ENCODE results near the gene FAM200B. TPM values are rescaled to one million over a fixed set of nuclear protein-coding genes. Genes with fewer than 3 reads are reported as not detected.

FAM200B gene
- total RNA-seq, 6 experiments from 2014 or later = 11.8 to 20.9 (median 16.7) TPM

DNA sequence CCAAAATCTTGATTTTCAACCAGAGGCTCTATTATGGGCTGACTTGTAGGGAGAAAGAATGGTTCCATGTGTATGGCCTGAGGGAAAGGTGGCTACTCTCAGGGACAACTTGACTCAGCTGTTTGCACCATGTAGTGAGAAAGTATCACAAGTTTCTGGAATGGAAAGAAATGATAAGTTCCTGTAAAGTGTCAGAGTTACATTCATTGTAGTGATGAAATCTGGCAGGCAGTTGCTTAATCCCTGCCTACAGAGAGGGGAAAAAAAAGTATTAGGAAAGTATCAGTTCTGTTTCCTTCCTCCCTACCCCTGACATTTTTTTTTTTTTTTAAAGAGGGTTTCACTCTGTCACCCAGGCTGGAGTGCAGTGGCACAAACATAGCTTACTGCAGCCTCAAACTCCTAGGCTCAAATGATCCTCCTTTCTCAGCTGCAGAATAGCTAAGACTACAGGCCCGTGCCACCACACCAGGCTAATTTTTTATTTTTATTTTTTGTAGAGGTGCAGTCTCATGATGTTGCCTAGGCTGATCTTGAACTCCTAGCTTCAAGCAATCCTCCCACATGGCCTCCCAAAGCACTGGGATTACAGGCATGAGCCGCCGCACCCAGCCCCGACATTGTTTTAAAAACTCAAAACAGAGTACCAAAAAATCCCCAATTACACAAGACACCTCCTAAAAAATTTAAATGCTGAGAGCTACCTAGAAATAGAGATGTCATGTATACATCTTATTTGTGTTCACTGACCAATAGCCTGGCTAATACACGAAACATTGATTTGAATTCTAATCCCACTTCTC is 21.7 kb upstream of the FAM200B start:
- peak; percentile 68 for TF ChIP-seq POLR2A (IDR thresholded peaks at IDR 0.05)
- TF ChIP-seq, protein P1, sequence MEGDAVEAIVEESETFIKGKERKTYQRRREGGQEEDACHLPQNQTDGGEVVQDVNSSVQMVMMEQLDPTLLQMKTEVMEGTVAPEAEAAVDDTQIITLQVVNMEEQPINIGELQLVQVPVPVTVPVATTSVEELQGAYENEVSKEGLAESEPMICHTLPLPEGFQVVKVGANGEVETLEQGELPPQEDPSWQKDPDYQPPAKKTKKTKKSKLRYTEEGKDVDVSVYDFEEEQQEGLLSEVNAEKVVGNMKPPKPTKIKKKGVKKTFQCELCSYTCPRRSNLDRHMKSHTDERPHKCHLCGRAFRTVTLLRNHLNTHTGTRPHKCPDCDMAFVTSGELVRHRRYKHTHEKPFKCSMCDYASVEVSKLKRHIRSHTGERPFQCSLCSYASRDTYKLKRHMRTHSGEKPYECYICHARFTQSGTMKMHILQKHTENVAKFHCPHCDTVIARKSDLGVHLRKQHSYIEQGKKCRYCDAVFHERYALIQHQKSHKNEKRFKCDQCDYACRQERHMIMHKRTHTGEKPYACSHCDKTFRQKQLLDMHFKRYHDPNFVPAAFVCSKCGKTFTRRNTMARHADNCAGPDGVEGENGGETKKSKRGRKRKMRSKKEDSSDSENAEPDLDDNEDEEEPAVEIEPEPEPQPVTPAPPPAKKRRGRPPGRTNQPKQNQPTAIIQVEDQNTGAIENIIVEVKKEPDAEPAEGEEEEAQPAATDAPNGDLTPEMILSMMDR (IDR thresholded peaks at IDR 0.05) = no peak
- no peak for DNase-seq
- ATAC-seq = peak; percentile 24 to 61 (median 44)
- intact Hi-C loops (cut with DNase I) = no loop called here
- WGBS (ENCODE audit: insufficient coverage, low coverage, low lambda C conversion rate, missing lambda C conversion rate) = 86% methylated on average over 5 of the region's 5 CpGs
- Histone ChIP-seq H3K9me3 (no peaks in the 10 kb centered on the region), H3K4me3 (no peak overlapping the region), H3K27me3 (no peaks in the 10 kb centered on the region), H3K4me1 (peaks cover 0 to 14% (median 0%) of the 10 kb centered on the region in 4 donors), H3K36me3 (no peaks in the 10 kb centered on the region), H3K27ac (peak overlapping the region in 2 of 3 donors; percentile 44 to 59)

DNA sequence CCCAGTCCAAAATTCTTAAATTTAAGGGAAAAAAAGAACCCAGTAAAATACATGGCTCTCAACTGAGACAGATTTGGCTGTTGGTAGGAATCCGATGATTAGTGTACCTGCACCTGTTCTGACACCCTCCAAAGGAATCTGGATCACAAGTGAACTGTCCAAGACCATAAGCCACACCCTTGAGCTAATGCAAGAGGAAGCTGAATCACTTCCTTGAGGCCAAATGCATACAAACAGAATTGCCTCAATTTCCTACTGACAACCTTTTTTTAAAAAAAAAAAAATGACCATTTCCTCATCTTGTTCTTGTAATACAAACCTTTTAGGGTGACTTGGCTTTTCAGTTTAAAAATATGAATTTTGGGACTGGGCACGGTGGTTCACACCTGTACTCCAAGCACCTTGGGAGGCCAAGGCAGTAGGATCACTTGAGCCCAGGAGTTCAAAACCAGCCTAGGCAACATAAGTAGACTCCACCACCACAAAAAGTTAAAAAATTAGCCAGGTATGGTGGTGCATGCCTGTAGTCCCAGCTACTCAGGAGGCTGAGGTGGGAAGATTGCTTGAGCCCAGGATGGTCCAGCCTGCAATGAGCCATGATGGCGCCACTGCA is 15.8 kb upstream of the FAM200B start:
- 72% methylated on average over 3 of the region's 3 CpGs for WGBS (ENCODE audit: insufficient coverage, low coverage, low lambda C conversion rate, missing lambda C conversion rate)
- H3K4me1 ChIP-seq = no peaks in the 10 kb centered on the region
- no peaks in the 10 kb centered on the region for H3K36me3 ChIP-seq
- ATAC-seq = peak; percentile 44 to 78 (median 68)
- no peak for DNase-seq
- H3K27ac ChIP-seq = peak overlapping the region in 1 of 3 donors; percentile 30
- TF ChIP-seq POLR2A (IDR thresholded peaks at IDR 0.05) = no peak
- TF ChIP-seq, protein P1 (IDR thresholded peaks at IDR 0.05) = no peak
- no peaks in the 10 kb centered on the region for H3K27me3 ChIP-seq
- H3K4me3 ChIP-seq = no peak overlapping the region
- intact Hi-C loops (cut with DNase I) = no loop called here
- no peaks in the 10 kb centered on the region for H3K9me3 ChIP-seq

DNA sequence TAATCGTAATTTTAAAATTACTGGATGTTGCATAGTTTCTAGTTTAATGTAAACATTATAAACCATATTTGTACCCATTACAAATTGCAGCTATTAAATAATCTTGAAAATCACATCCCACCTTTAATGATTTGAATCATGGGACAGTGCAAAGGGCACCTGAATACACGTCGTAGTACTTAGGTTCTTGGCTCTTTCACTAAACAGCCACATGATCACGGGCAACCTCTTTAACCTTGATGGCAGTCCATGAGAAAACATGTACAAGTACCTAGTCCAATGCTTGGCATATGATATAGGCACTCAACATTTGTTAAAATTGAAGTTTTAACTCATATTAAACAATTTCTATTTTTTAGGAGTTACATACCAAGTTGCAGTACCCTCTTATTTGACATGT is 14.6 kb upstream of the FAM200B start:
- no peaks in the 10 kb centered on the region for H3K36me3 ChIP-seq
- 51% methylated on average over 4 of the region's 4 CpGs for WGBS (ENCODE audit: insufficient coverage, low coverage, low lambda C conversion rate, missing lambda C conversion rate)
- H3K4me3 ChIP-seq = no peak overlapping the region
- no peak overlapping the region for H3K27ac ChIP-seq
- ATAC-seq = peak in 2 of 4 donors; percentile 51 to 65
- TF ChIP-seq, protein P1 (IDR thresholded peaks at IDR 0.05) = no peak
- no peak for TF ChIP-seq POLR2A (IDR thresholded peaks at IDR 0.05)
- no peaks in the 10 kb centered on the region for H3K9me3 ChIP-seq
- intact Hi-C loops (cut with DNase I) = no loop called here
- no peaks in the 10 kb centered on the region for H3K4me1 ChIP-seq
- no peak for DNase-seq
- no peaks in the 10 kb centered on the region for H3K27me3 ChIP-seq

DNA sequence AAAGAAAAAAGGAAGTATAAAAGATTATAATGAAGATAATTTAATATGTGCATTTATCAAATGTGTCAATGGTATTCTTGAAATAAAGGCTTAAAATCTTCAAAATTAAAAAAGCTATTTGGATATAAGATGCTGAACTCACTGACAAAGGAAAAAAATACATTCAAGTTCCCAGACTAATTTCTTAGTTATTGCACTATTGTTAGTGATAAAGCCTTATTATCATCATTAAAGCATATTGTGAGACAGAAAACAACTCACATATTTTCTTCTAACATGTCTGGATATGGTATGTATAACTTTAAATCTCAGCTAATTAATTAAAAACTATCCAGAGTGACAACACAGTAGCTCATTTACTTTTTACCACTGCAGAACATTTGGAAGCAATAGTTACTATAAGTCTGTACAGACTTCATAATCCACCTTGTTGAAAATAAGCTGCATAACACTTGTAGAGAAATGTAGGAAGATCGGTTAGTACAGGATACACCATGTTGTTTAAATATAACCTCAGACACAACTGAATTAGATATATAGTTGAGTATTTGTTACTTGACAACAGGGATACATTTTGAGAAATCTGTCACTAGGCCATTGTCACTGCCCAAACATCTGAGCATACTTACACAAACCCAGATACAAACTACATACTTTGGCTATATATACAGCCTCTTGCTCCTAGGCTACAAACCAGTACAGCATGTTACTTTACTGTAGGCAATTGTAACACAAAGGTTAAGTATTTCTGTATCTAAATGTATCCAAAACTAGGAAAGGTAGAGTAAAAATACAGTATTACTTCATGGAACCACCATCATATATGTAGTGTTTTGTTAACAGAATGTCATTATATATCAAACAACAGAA is 12.8 kb upstream of the FAM200B start:
- no peak overlapping the region for H3K4me3 ChIP-seq
- no peak overlapping the region for H3K27ac ChIP-seq
- DNase-seq (no peak), ATAC-seq (no peak)
- H3K4me1 ChIP-seq = no peaks in the 10 kb centered on the region
- whole genome bisulfite sequencing (ENCODE audit: insufficient coverage, low coverage, low lambda C conversion rate, missing lambda C conversion rate) = 100% methylated on average over 1 of the region's 1 CpG
- no peak for TF ChIP-seq POLR2A (IDR thresholded peaks at IDR 0.05)
- TF ChIP-seq, protein P1 (IDR thresholded peaks at IDR 0.05) = no peak
- no peaks in the 10 kb centered on the region for H3K36me3 ChIP-seq
- no peaks in the 10 kb centered on the region for H3K9me3 ChIP-seq
- intact Hi-C loops (cut with DNase I) = no loop called here
- H3K27me3 ChIP-seq = no peaks in the 10 kb centered on the region
